ENCODE results near the gene NPHP4. TPM values are rescaled to one million over a fixed set of nuclear protein-coding genes. Genes with fewer than 3 reads are reported as not detected.

Gene NPHP4
- total and polyA plus RNA-seq, 2 experiments from 2014 or later = 6.4 to 12.7 TPM

DNA sequence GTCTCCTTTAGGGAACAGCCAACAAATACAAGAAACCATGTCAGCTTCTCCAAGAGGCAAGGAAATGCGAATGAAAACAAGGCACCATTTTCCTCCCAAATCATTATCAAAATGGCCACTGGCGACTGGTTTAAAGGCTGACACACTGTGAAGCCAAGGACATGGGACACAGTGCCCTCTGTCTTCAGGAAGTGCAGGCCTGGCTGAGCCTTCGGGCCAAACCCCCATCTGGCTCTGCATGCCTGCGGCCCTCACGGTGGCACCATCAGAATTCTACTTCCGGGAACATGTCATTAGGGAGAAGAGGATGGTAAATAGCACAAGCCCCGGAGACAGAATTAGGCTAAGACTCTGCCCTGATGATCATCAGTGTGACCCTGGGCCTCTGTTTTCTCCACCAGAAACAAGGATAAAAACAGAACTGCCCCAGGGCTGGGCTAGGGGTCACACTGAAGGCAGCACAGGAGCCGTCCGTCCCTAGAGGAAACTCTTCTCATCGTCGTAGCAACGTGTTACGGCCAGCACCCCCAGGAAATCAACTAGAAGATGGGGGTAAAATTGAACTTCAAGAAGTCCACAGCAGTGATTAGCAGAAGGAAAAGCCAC, 103.5 kb downstream of the NPHP4 start:
- H3K4me1 ChIP-seq (ENCODE audit: low read depth) = peaks cover 5% of the 10 kb centered on the region
- DNase-seq (ENCODE audit: low read depth in 1 of 2, low spot score in 1 of 2) = no peak
- no peak overlapping the region for H3K27ac ChIP-seq
- no peaks in the 10 kb centered on the region for H3K9me3 ChIP-seq (ENCODE audit: low read depth)
- H3K36me3 ChIP-seq = no peaks in the 10 kb centered on the region
- H3K27me3 ChIP-seq = no peaks in the 10 kb centered on the region
- H3K4me3 ChIP-seq = no peak overlapping the region
- TF ChIP-seq, protein P1, sequence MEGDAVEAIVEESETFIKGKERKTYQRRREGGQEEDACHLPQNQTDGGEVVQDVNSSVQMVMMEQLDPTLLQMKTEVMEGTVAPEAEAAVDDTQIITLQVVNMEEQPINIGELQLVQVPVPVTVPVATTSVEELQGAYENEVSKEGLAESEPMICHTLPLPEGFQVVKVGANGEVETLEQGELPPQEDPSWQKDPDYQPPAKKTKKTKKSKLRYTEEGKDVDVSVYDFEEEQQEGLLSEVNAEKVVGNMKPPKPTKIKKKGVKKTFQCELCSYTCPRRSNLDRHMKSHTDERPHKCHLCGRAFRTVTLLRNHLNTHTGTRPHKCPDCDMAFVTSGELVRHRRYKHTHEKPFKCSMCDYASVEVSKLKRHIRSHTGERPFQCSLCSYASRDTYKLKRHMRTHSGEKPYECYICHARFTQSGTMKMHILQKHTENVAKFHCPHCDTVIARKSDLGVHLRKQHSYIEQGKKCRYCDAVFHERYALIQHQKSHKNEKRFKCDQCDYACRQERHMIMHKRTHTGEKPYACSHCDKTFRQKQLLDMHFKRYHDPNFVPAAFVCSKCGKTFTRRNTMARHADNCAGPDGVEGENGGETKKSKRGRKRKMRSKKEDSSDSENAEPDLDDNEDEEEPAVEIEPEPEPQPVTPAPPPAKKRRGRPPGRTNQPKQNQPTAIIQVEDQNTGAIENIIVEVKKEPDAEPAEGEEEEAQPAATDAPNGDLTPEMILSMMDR (IDR thresholded peaks at IDR 0.05; ENCODE audit: low read depth, low read length) = no peak

DNA sequence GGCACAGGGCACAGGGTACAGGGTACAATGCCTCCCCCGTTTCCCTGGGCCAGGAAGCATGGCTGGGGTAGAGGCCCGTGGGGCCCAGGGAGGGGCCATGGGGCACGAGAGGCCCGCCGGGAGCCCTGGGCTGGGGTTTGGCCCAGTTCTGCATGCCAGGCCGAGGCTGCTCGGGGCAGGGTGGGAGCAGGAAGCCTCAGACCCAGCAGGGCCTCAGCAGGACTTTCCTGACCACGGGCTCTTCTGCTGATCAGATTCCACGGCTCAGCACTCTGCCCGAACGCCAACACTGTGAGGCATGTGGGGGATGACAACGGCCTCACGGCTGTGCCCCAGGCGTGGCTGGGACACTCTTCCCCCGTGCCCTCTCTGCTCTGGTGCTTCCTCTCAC, 104.3 kb downstream of the NPHP4 start:
- TF ChIP-seq, protein P1 (IDR thresholded peaks at IDR 0.05; ENCODE audit: low read depth, low read length) = no peak
- Histone ChIP-seq H3K36me3 (no peaks in the 10 kb centered on the region), H3K9me3 (ENCODE audit: low read depth) (no peaks in the 10 kb centered on the region), H3K4me1 (ENCODE audit: low read depth) (peaks cover 8% of the 10 kb centered on the region), H3K4me3 (no peak overlapping the region), H3K27me3 (no peaks in the 10 kb centered on the region), H3K27ac (no peak overlapping the region)
- no peak for DNase-seq (ENCODE audit: low read depth in 1 of 2, low spot score in 1 of 2)

DNA sequence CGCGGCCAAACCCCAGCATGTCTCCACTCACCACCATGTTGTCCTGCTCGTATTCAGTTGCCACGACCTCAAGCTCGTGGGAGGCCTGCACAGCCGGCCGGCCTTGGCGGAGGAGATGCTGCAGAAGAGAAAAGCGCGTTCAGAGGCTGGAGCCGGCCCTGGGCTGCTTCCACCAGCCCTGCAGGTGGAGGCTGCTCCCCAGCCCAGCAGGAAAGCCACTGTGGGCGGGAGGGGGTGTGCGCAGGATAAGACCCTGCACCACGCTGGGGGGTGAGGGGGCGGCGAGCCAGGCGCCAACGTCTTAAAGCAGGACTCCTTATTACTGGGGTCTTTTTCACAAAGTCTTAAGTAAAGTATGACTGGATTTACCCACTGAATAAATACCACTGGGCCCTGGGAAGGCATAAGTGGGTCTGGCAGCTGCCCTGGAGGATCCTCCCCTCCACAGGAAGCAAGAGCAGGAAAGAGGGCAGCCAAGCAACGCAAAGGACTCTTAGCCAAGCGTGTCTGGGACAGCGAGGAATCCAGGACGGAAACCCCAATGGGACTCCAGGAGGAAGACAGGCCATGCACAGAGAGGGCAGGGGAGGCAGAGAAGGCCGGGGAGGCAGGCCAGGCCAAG, 104.8 kb downstream of the NPHP4 start:
- TF ChIP-seq, protein P1 (IDR thresholded peaks at IDR 0.05; ENCODE audit: low read depth, low read length) = no peak
- Histone ChIP-seq H3K4me1 (ENCODE audit: low read depth) (peaks cover 8% of the 10 kb centered on the region), H3K9me3 (ENCODE audit: low read depth) (no peaks in the 10 kb centered on the region), H3K4me3 (no peak overlapping the region), H3K27me3 (no peaks in the 10 kb centered on the region), H3K36me3 (no peaks in the 10 kb centered on the region), H3K27ac (no peak overlapping the region)
- DNase-seq (ENCODE audit: low read depth in 1 of 2, low spot score in 1 of 2) = no peak

DNA sequence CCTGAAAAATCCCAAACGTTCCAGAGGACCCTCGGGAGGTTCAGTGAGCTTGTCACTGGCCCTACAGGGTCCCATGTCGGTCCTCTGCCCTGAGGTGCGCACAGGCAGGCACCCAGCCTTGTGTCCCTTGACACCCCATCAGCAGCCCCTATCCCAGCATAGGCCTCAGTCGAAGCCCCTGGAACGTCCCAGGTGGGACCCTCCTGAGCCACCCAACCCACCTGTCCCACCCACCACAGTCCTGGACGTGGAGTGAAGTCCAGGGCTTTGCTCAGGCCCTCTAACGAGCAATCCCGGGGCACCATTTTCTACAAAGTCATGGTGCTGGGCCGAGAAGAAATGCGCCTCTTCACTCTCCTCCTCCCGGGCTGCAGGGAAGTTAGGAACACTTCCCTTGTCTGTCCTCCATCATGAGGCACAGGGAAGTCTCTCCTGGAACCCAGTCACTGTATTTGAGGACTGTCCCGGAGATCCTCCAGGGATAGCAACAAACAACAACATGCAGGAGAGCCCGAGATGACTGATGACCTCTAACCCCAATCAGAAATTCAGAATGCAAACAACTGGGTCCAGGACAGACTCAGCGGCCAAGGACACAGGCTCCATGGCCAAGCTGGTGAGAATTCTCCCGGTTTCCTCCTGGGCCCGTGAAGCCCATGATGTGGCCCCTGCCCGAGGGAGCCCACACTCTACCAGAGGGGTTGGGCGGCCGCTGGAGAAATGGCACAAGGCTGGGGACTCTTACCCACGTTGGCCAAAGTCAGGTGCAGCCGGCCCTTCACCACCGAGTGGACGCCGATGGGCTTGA, 105.5 kb downstream of the NPHP4 start:
- peaks cover 8% of the 10 kb centered on the region for H3K4me1 ChIP-seq (ENCODE audit: low read depth)
- no peaks in the 10 kb centered on the region for H3K27me3 ChIP-seq
- H3K36me3 ChIP-seq = no peaks in the 10 kb centered on the region
- H3K27ac ChIP-seq = no peak overlapping the region
- no peak for DNase-seq (ENCODE audit: low read depth in 1 of 2, low spot score in 1 of 2)
- TF ChIP-seq, protein P1 (IDR thresholded peaks at IDR 0.05; ENCODE audit: low read depth, low read length) = no peak
- H3K9me3 ChIP-seq (ENCODE audit: low read depth) = no peaks in the 10 kb centered on the region
- H3K4me3 ChIP-seq = no peak overlapping the region

DNA sequence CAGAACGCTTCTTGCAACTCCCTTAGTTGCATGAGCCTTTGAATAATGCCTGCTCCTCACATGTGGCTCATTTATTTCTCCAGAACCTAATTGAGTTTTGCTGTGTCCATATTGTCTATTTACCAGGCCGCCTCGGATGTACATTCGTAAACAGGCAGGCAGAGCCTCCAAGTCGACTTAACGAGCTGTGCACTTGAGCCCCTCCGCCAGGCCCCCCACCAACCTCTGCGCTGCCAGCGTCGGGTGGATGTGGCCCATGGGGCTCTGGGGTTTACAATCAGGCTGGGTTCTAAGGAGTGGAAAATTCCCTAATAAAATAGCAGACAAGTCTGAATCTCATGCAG, 106.1 kb downstream of the NPHP4 start:
- Histone ChIP-seq H3K4me3 (no peak overlapping the region), H3K27ac (no peak overlapping the region), H3K4me1 (ENCODE audit: low read depth) (peaks cover 8% of the 10 kb centered on the region), H3K36me3 (no peaks in the 10 kb centered on the region), H3K9me3 (ENCODE audit: low read depth) (no peaks in the 10 kb centered on the region), H3K27me3 (no peaks in the 10 kb centered on the region)
- no peak for DNase-seq (ENCODE audit: low read depth in 1 of 2, low spot score in 1 of 2)
- TF ChIP-seq, protein P1 (IDR thresholded peaks at IDR 0.05; ENCODE audit: low read depth, low read length) = no peak

Data from cardiac muscle cell (in vitro differentiated cells and primary cell).